Measurements from ENCODE around the gene APOLD1.
A peak's percentile ranks its signal among the peaks of the same experiment; 100 is the strongest.

Gene APOLD1

DNA sequence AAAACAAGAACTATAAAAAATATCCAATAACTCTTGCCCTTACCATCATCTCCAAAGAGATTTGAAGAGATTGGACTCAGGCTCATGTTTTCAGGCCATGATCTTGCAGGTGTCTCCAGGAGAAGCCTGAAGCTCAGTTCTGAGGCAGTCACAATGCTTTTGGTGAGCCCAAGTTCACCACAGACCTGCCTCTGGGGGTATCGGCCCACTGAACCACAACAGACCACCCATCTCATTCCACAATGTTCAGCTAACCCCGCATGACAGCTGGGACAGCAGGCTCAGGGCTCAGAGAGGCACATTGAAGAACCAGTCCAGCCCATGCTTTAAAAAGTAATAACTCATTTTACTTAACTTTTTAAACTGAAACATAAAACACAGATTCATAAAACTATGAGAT is 28.3 kb upstream of the APOLD1 start:
- Histone ChIP-seq H3K36me3 (ENCODE audit: insufficient read depth, low read depth, low read length) (no peaks in the 10 kb centered on the region), H3K27ac (ENCODE audit: low read length) (no peak overlapping the region), H3K4me3 (ENCODE audit: low read length) (no peak overlapping the region), H3K9me3 (ENCODE audit: insufficient read depth, low read depth, low read length) (no peaks in the 10 kb centered on the region), H3K4me1 (ENCODE audit: insufficient read depth, low read length) (no peaks in the 10 kb centered on the region), H3K9ac (ENCODE audit: low read depth, low read length) (no peak overlapping the region), H3K27me3 (ENCODE audit: insufficient read depth, low read length) (no peaks in the 10 kb centered on the region)

DNA sequence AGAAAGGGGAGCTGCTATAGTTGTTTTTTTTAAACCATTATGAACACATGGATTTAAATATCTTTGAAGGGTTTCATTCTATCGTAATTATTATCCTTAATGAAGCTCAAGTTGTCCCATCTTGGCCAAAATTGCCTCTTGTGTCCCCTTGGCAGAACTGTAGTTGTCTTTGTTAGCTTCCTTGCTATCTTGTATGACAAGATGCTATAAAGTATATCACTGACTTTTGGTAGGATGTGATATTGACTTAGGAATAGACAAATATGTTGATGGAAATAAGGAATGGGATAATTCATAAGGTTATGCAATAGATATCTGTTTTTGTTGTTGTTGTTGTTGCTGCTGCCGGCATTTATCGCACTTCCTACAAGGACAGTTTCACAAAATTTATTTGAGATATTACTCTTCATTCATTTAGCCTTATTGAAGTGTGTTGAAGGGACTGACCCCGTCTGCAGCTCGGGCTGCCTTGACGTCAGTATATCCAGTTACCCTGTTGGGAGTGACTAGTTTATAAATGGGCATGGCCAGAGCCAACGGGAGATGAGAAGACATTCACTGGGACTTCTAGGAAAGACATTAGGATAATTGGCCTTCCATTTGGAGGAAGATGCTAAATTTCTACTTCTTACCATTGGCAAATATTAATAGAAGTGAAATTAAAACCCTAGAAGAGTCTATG is 26.1 kb upstream of the APOLD1 start:
- H3K36me3 ChIP-seq (ENCODE audit: insufficient read depth, low read depth, low read length), result no peaks in the 10 kb centered on the region
- no peak overlapping the region for H3K9ac ChIP-seq (ENCODE audit: low read depth, low read length)
- no peak overlapping the region for H3K4me3 ChIP-seq (ENCODE audit: low read length)
- H3K27ac ChIP-seq (ENCODE audit: low read length), result no peak overlapping the region
- no peaks in the 10 kb centered on the region for H3K27me3 ChIP-seq (ENCODE audit: insufficient read depth, low read length)
- H3K4me1 ChIP-seq (ENCODE audit: insufficient read depth, low read length), result no peaks in the 10 kb centered on the region
- no peaks in the 10 kb centered on the region for H3K9me3 ChIP-seq (ENCODE audit: insufficient read depth, low read depth, low read length)

DNA sequence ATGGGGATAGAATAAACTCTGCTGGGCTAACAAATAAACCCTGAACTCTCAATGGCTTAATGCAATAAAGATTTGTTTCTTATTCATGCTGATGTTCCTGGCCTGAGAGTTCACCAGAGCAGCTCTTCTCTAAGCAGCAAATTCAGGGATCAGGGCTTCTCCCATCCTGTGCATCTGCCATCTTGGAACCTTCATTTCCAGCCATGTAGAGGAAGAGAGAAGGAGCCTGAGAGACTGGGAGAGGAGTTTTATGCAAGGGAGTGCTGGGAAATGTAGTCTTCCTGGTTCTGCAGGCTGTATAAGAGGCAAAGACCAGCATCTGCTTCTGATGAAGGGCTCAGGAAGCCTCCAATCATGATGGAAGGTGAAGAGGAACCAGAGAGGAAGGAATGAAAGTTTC is 20.6 kb upstream of the APOLD1 start:
- Histone ChIP-seq H3K9ac (ENCODE audit: low read depth, low read length) (no peak overlapping the region), H3K36me3 (ENCODE audit: insufficient read depth, low read depth, low read length) (no peaks in the 10 kb centered on the region), H3K9me3 (ENCODE audit: insufficient read depth, low read depth, low read length) (no peaks in the 10 kb centered on the region), H3K27ac (ENCODE audit: low read length) (no peak overlapping the region), H3K4me1 (ENCODE audit: insufficient read depth, low read length) (no peaks in the 10 kb centered on the region), H3K27me3 (ENCODE audit: insufficient read depth, low read length) (no peaks in the 10 kb centered on the region), H3K4me3 (ENCODE audit: low read length) (no peak overlapping the region)

DNA sequence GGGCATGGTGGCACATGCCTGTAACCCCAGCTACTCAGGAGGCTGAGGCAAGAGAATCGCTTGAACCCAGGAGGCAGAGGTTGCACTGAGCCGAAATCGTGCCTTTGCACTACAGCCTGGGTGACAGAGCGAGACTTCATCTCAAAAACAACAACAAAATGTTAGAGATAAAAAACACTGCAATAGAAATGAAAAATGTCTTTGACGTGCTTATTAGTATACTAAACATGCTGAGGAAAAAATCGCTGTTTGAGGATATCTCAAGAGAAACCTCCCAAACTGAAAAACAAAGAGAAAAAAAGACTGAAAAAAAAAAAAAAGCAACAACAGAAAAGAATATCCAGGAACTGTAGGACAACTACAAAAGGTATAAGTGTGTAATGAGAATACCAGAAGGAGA is 15.2 kb upstream of the APOLD1 start:
- no peaks in the 10 kb centered on the region for H3K9me3 ChIP-seq (ENCODE audit: insufficient read depth, low read depth, low read length)

DNA sequence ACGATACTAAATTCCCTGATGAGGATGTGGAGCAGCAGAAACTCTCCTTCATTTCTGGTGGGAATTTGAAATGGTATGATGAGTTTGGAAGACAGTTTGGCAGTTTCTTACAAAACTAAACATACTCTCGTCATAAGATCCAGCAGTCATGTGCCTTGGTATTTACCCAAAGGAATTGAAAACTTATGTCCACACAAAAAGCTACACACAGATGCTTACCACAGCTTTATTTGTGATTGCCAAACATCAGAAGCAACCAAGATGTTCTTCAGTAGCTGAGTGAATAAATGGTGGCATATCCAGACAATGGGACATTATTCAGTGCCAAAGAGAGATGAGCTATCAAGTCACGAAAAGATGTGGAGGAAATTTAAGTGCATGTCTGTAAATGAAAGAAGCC is 10.7 kb upstream of the APOLD1 start:
- no peaks in the 10 kb centered on the region for H3K27me3 ChIP-seq (ENCODE audit: insufficient read depth, low read length)
- H3K4me1 ChIP-seq (ENCODE audit: insufficient read depth, low read length), result no peaks in the 10 kb centered on the region
- no peak overlapping the region for H3K4me3 ChIP-seq (ENCODE audit: low read length)
- no peaks in the 10 kb centered on the region for H3K9me3 ChIP-seq (ENCODE audit: insufficient read depth, low read depth, low read length)
- H3K9ac ChIP-seq (ENCODE audit: low read depth, low read length), result no peak overlapping the region
- no peaks in the 10 kb centered on the region for H3K36me3 ChIP-seq (ENCODE audit: insufficient read depth, low read depth, low read length)
- no peak overlapping the region for H3K27ac ChIP-seq (ENCODE audit: low read length)

More for the DNA sequence above, 15.2 kb upstream of the APOLD1 start:
- H3K27ac ChIP-seq (ENCODE audit: low read length), result no peak overlapping the region
- no peaks in the 10 kb centered on the region for H3K27me3 ChIP-seq (ENCODE audit: insufficient read depth, low read length)
- H3K4me3 ChIP-seq (ENCODE audit: low read length), result no peak overlapping the region
- H3K9ac ChIP-seq (ENCODE audit: low read depth, low read length), result no peak overlapping the region
- no peaks in the 10 kb centered on the region for H3K4me1 ChIP-seq (ENCODE audit: insufficient read depth, low read length)
- no peaks in the 10 kb centered on the region for H3K36me3 ChIP-seq (ENCODE audit: insufficient read depth, low read depth, low read length)

DNA sequence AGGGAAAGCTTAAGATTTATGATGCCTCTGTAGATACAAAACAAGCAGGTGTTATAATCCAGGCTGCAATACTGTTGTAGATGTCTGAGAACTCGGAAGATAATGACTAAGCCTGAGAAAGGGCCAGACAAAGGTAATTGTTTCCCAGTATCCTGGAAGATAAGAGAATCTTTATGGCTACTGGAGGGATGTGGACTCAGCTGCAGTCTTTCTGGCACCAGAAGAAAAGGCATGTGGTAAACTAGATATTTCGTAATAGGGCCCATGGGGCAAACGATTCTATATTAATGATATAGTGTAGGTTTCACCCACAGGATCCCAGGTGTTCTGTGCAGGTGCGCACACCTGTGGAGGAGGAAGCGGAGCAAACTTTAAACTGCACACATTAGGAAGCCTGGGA is 9.2 kb upstream of the APOLD1 start:
- Histone ChIP-seq H3K36me3 (ENCODE audit: insufficient read depth, low read depth, low read length) (no peaks in the 10 kb centered on the region), H3K27ac (ENCODE audit: low read length) (no peak overlapping the region), H3K9me3 (ENCODE audit: insufficient read depth, low read depth, low read length) (no peaks in the 10 kb centered on the region), H3K9ac (ENCODE audit: low read depth, low read length) (no peak overlapping the region), H3K4me3 (ENCODE audit: low read length) (no peak overlapping the region), H3K27me3 (ENCODE audit: insufficient read depth, low read length) (no peaks in the 10 kb centered on the region), H3K4me1 (ENCODE audit: insufficient read depth, low read length) (no peaks in the 10 kb centered on the region)

DNA sequence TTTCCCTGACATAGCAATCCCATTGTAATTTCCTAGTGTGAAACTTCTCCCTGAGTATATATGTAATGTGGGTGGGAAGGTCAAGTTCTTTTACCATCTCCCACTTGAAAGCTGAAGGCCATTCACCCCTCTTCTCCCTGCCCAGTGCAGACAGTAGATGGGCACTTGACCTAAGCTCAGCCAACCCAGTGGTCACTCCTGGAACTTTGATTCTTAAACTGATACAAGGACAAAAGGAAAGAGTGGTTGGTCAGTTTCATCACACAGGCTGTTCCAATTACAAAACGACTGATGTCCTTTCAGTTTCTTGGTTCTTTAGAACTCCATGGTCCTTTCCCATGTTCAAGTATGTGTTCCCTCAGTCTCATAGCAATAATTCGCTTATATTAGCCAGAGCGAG is 8.4 kb upstream of the APOLD1 start:
- H3K27me3 ChIP-seq (ENCODE audit: insufficient read depth, low read length), result no peaks in the 10 kb centered on the region
- H3K4me3 ChIP-seq (ENCODE audit: low read length), result no peak overlapping the region
- no peaks in the 10 kb centered on the region for H3K9me3 ChIP-seq (ENCODE audit: insufficient read depth, low read depth, low read length)
- H3K36me3 ChIP-seq (ENCODE audit: insufficient read depth, low read depth, low read length), result no peaks in the 10 kb centered on the region
- no peaks in the 10 kb centered on the region for H3K4me1 ChIP-seq (ENCODE audit: insufficient read depth, low read length)
- H3K27ac ChIP-seq (ENCODE audit: low read length), result no peak overlapping the region
- no peak overlapping the region for H3K9ac ChIP-seq (ENCODE audit: low read depth, low read length)

DNA sequence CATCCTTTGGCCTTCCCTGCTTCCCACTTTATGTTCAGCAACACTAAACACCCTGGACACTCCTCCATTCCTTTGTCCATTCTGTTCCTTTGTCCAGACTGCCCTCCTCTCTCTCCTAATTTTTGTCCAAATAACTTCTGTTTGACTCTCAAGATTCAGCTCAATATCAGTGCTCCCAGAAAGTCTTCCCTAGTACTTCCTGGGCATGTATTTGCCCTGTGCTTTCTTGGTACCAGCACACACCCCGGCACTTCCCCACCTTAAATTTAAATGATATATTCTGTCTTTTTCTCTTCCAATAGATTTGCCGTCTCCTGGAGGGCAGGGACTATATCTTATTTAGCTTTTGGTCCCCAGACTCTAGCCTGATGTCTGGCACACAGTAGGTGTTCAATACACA is 6.5 kb upstream of the APOLD1 start:
- Histone ChIP-seq H3K9me3 (ENCODE audit: insufficient read depth, low read depth, low read length) (no peaks in the 10 kb centered on the region), H3K9ac (ENCODE audit: low read depth, low read length) (no peak overlapping the region), H3K36me3 (ENCODE audit: insufficient read depth, low read depth, low read length) (no peaks in the 10 kb centered on the region), H3K27ac (ENCODE audit: low read length) (no peak overlapping the region), H3K4me1 (ENCODE audit: insufficient read depth, low read length) (no peaks in the 10 kb centered on the region), H3K27me3 (ENCODE audit: insufficient read depth, low read length) (peaks cover 1% of the 10 kb centered on the region), H3K4me3 (ENCODE audit: low read length) (no peak overlapping the region)

DNA sequence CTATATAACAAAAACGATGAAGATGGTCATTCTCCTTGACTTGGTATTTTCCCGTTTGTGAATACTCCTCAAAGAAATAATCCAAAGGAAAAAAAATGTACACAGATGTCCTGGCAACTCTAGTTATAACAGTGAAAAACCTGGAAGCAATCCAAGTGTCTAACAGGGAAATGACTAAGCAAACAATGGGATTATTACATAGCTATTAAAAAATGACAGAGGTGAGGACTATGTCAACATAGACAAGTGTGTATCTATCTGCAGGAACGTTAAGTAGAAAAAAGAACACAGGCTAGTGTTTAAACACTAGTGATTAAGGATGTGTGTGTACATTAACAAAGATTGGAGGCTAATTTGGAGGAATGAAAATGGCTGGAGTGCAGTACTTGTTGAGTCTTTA is 5.9 kb upstream of the APOLD1 start:
- peaks cover under 1% of the 10 kb centered on the region; the same call in 1 of the 2 replicates for H3K4me1 ChIP-seq (ENCODE audit: insufficient read depth, low read length)
- no peaks in the 10 kb centered on the region for H3K9me3 ChIP-seq (ENCODE audit: insufficient read depth, low read depth, low read length)
- no peak overlapping the region for H3K9ac ChIP-seq (ENCODE audit: low read depth, low read length)
- H3K27ac ChIP-seq (ENCODE audit: low read length), result no peak overlapping the region
- H3K27me3 ChIP-seq (ENCODE audit: insufficient read depth, low read length), result peaks cover 7% of the 10 kb centered on the region
- no peak overlapping the region for H3K4me3 ChIP-seq (ENCODE audit: low read length)
- H3K36me3 ChIP-seq (ENCODE audit: insufficient read depth, low read depth, low read length), result no peaks in the 10 kb centered on the region

DNA sequence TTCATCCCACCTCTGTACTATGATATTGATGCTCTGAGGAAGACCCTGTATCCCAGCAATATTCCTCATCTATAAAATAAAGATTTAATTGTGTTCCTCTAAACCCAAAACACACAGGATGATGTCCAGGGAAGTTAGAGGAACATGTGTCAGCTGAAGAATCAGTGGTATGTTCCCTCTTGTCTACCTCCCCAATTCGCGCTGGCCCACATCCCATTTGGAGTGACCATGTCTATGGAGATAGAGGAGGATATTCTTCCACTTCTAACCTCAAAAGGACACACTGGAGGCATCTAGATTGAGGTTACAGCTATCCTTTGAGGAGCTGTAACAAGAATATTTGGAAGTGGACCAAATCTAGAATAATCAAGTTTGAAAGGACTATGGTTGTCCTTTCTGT is 1.3 kb upstream of the APOLD1 start:
- H3K36me3 ChIP-seq (ENCODE audit: insufficient read depth, low read depth, low read length), result no peaks in the 10 kb centered on the region
- peaks cover 18% of the 10 kb centered on the region for H3K4me1 ChIP-seq (ENCODE audit: insufficient read depth, low read length)
- no peak overlapping the region for H3K27ac ChIP-seq (ENCODE audit: low read length)
- H3K4me3 ChIP-seq (ENCODE audit: low read length), result no peak overlapping the region
- H3K9me3 ChIP-seq (ENCODE audit: insufficient read depth, low read depth, low read length), result no peaks in the 10 kb centered on the region
- no peak overlapping the region for H3K9ac ChIP-seq (ENCODE audit: low read depth, low read length)
- H3K27me3 ChIP-seq (ENCODE audit: insufficient read depth, low read length), result peaks cover 49% of the 10 kb centered on the region

DNA sequence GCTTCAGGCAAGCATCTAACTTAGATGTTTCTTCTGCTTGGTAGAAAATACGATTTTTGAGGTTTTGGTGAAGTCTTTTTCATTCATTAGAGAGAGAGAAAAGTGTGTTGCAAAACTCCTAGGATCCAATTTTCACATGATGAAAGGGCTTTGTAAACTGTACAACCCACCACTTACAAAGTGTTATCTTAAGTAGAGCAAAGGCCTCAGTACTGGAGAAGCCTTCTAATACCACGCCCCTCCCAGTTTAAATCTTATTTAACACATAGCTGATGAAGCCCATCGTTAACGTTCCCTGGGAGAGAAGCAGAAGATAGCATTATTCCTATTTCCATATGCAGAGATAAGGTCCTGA is 869 bp downstream of the APOLD1 start:
- no peaks in the 10 kb centered on the region for H3K36me3 ChIP-seq (ENCODE audit: insufficient read depth, low read depth, low read length)
- peaks cover 49% of the 10 kb centered on the region for H3K27me3 ChIP-seq (ENCODE audit: insufficient read depth, low read length)
- no peaks in the 10 kb centered on the region for H3K9me3 ChIP-seq (ENCODE audit: insufficient read depth, low read depth, low read length)
- no peak overlapping the region for H3K27ac ChIP-seq (ENCODE audit: low read length)
- peak overlapping the region; percentile 62; the same call in 1 of the 2 replicates for H3K9ac ChIP-seq (ENCODE audit: low read depth, low read length)
- H3K4me3 ChIP-seq (ENCODE audit: low read length), result peak overlapping the region; percentile 65
- peaks cover 18% of the 10 kb centered on the region for H3K4me1 ChIP-seq (ENCODE audit: insufficient read depth, low read length)

DNA sequence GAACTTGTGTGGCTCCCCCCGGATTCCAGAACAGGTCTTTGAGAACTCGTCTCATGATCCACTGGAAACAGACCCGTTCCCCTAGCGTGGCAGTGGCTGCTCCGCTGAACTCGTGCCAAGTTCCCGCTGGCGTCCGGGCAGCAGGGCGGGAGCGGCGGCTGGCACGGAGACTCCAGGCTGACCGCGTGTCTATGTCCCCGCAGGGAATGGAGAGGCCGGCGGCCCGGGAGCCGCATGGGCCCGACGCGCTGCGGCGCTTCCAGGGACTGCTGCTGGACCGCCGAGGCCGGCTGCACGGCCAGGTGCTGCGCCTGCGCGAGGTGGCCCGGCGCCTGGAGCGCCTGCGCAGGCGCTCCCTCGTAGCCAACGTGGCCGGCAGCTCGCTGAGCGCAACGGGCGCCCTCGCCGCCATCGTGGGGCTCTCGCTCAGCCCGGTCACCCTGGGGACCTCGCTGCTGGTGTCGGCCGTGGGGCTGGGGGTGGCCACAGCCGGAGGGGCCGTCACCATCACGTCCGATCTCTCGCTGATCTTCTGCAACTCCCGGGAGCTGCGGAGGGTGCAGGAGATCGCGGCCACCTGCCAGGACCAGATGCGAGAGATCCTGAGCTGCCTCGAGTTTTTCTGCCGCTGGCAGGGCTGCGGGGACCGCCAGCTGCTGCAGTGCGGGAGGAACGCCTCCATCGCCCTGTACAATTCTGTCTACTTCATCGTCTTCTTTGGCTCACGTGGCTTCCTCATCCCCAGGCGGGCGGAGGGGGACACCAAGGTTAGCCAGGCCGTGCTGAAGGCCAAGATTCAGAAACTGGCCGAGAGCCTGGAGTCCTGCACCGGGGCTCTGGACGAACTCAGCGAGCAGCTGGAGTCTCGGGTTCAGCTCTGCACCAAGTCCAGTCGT is 1.5 kb downstream of the APOLD1 start:
- Histone ChIP-seq H3K9me3 (ENCODE audit: insufficient read depth, low read depth, low read length) (no peaks in the 10 kb centered on the region), H3K4me1 (ENCODE audit: insufficient read depth, low read length) (peaks cover 18% of the 10 kb centered on the region), H3K9ac (ENCODE audit: low read depth, low read length) (peak overlapping the region; percentile 62; the same call in 1 of the 2 replicates), H3K27ac (ENCODE audit: low read length) (no peak overlapping the region), H3K4me3 (ENCODE audit: low read length) (peak overlapping the region; percentile 65), H3K36me3 (ENCODE audit: insufficient read depth, low read depth, low read length) (no peaks in the 10 kb centered on the region), H3K27me3 (ENCODE audit: insufficient read depth, low read length) (peaks cover 49% of the 10 kb centered on the region)

All from iPS-20b (cell line).